HL-60 (cell line): ENCODE data around the gene KRTAP19-6.

Experiments
- DNase-seq, 2 experiments: peaks; one replicate each; pipeline ENCODE4 v3.0.0-alpha.2; 2010 to 2020; ENCODE audit warnings: low read depth in 1 of 2, low spot score in 1 of 2
- H3K27ac ChIP-seq: fragments of 250-450 bp; sonication (Bioruptor Pico); replicated peaks from 2 replicates; pipeline ENCODE4 v1.5.1; 2020; ENCODE audit warnings: mild to moderate bottlenecking, moderate library complexity
- H3K27me3 ChIP-seq: fragments of 250-450 bp; sonication (Bioruptor Pico); 2 replicates; pipeline ENCODE4 v1.5.1; 2021; ENCODE audit warnings: mild to moderate bottlenecking, moderate library complexity; ENCODE audit not compliant: insufficient read depth, poor library complexity, severe bottlenecking
- H3K4me3 ChIP-seq: replicated peaks from 2 replicates; pipeline ENCODE4 v1.5.1; 2011; ENCODE audit warnings: mild to moderate bottlenecking, control low read depth, low read length; ENCODE audit not compliant: insufficient read depth
- GABPA ChIP-seq: IDR thresholded peaks from 2 replicates; pipeline ENCODE4 v1.6.1; 2012; ENCODE audit warnings: low read depth
- POLR2AphosphoS5 ChIP-seq: IDR thresholded peaks from 2 replicates; pipeline ENCODE4 v1.6.1; 2012; ENCODE audit warnings: low read depth
- SPI1 ChIP-seq: IDR thresholded peaks from 2 replicates; pipeline ENCODE4 v1.6.1; 2012; ENCODE audit warnings: low read depth, mild to moderate bottlenecking, borderline replicate concordance
- TF ChIP-seq, protein P1 (sequence below): IDR thresholded peaks from 2 replicates; pipeline ENCODE4 v1.6.1; 2012; ENCODE audit warnings: low read depth; ENCODE audit not compliant: insufficient replicate concordance
- TF ChIP-seq, protein P2 (sequence below): IDR thresholded peaks from one replicate; pipeline ENCODE4 v1.5.1; 2011; ENCODE audit warnings: low read length, control low read depth, inconsistent platforms; ENCODE audit not compliant: insufficient read depth

Gene KRTAP19-6

DNA sequence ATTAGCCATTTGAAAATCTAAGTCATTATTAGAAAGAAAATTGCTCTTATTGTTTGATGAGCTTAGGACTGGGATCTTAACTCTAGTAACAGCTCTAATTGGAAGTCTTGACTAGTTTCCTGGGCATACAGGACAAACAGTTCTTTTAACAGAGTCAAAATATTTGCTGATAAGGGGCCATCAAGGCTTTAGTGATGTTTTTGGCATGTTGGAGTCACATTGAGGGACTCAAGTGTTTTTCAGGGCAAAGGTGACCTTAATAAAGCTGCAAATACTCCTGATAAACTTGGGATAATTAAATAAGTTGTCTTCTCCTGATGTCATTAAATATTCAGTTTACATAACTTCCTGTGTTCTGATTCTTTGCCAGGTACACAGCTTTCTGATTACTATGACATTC, 26.0 kb upstream of the KRTAP19-6 start:
- Histone ChIP-seq H3K27me3 (no peaks in the 10 kb centered on the region), H3K27ac (no peak overlapping the region), H3K4me3 (no peak overlapping the region)
- DNase-seq: no peak
- no peak for TF ChIP-seq SPI1
- no peak for TF ChIP-seq GABPA
- TF ChIP-seq, protein P1, sequence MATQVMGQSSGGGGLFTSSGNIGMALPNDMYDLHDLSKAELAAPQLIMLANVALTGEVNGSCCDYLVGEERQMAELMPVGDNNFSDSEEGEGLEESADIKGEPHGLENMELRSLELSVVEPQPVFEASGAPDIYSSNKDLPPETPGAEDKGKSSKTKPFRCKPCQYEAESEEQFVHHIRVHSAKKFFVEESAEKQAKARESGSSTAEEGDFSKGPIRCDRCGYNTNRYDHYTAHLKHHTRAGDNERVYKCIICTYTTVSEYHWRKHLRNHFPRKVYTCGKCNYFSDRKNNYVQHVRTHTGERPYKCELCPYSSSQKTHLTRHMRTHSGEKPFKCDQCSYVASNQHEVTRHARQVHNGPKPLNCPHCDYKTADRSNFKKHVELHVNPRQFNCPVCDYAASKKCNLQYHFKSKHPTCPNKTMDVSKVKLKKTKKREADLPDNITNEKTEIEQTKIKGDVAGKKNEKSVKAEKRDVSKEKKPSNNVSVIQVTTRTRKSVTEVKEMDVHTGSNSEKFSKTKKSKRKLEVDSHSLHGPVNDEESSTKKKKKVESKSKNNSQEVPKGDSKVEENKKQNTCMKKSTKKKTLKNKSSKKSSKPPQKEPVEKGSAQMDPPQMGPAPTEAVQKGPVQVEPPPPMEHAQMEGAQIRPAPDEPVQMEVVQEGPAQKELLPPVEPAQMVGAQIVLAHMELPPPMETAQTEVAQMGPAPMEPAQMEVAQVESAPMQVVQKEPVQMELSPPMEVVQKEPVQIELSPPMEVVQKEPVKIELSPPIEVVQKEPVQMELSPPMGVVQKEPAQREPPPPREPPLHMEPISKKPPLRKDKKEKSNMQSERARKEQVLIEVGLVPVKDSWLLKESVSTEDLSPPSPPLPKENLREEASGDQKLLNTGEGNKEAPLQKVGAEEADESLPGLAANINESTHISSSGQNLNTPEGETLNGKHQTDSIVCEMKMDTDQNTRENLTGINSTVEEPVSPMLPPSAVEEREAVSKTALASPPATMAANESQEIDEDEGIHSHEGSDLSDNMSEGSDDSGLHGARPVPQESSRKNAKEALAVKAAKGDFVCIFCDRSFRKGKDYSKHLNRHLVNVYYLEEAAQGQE: no peak
- no peak for TF ChIP-seq POLR2AphosphoS5
- TF ChIP-seq, protein P2, sequence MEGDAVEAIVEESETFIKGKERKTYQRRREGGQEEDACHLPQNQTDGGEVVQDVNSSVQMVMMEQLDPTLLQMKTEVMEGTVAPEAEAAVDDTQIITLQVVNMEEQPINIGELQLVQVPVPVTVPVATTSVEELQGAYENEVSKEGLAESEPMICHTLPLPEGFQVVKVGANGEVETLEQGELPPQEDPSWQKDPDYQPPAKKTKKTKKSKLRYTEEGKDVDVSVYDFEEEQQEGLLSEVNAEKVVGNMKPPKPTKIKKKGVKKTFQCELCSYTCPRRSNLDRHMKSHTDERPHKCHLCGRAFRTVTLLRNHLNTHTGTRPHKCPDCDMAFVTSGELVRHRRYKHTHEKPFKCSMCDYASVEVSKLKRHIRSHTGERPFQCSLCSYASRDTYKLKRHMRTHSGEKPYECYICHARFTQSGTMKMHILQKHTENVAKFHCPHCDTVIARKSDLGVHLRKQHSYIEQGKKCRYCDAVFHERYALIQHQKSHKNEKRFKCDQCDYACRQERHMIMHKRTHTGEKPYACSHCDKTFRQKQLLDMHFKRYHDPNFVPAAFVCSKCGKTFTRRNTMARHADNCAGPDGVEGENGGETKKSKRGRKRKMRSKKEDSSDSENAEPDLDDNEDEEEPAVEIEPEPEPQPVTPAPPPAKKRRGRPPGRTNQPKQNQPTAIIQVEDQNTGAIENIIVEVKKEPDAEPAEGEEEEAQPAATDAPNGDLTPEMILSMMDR: no peak

DNA sequence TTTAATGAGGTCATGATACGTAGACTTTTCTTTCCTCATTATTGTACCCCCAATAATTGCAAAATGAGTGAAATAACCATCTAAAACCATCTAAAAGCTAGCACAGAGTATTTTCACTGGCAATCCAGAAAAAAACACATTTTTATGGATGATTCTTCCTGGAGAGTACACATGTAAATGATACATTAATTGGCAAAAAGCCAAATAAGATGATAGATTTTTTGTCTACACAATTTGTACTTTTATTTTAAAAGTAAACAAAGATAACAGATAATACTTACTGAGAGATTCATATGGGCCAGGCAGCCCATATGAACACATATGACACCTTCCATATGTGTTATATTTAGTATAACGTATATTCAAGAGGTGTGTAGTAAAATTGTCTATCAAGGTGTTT, 22.0 kb upstream of the KRTAP19-6 start:
- H3K27me3 ChIP-seq: no peaks in the 10 kb centered on the region
- no peak overlapping the region for H3K4me3 ChIP-seq
- DNase-seq: no peak
- H3K27ac ChIP-seq: no peak overlapping the region
- TF ChIP-seq POLR2AphosphoS5 (no peak), GABPA (no peak), SPI1 (no peak)
- TF ChIP-seq, protein P1: no peak
- TF ChIP-seq, protein P2: no peak

DNA sequence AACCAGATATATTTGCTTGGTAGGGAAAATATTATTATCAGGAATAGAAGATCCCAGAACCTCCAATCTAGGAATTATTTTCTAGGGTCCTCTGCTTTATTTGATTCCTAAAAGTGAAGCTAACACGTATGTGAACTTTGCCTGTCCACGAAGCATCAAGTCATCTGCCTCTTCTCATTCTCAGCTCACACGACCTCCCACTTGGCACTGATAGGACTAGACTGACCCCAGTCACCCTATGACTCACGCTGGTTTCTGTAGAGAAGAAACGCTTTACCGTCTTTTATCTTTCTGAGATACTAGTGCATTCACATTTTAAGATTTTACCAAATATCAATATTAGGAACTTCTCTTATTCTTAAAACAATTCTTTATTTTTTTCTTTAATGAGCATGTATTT, 21.4 kb upstream of the KRTAP19-6 start:
- DNase-seq: no peak
- no peaks in the 10 kb centered on the region for H3K27me3 ChIP-seq
- no peak overlapping the region for H3K27ac ChIP-seq
- no peak overlapping the region for H3K4me3 ChIP-seq
- TF ChIP-seq, protein P1: no peak
- TF ChIP-seq, protein P2: no peak
- TF ChIP-seq POLR2AphosphoS5: no peak
- TF ChIP-seq GABPA: no peak
- no peak for TF ChIP-seq SPI1
